Stimulated activated CD8-positive, alpha-beta memory T cell treated with anti-CD3 and anti-CD28 coated beads, Interleukin-7, amount 100 ng/mL, for 1 hour (primary cell): Measurements from ENCODE around the gene RPL36.
"Not testable (repeated sequence)": the region's sequence is repeated elsewhere in the genome, so short reads cannot be mapped to it uniquely, and the experiment has no call there.

Experiments used
- DNase-seq, 2 donors: peaks; one replicate each; pipeline ENCODE4 v3.0.0-alpha.2; 2020; ENCODE audit warnings: low read depth in 2 of 2

RPL36 gene

DNA sequence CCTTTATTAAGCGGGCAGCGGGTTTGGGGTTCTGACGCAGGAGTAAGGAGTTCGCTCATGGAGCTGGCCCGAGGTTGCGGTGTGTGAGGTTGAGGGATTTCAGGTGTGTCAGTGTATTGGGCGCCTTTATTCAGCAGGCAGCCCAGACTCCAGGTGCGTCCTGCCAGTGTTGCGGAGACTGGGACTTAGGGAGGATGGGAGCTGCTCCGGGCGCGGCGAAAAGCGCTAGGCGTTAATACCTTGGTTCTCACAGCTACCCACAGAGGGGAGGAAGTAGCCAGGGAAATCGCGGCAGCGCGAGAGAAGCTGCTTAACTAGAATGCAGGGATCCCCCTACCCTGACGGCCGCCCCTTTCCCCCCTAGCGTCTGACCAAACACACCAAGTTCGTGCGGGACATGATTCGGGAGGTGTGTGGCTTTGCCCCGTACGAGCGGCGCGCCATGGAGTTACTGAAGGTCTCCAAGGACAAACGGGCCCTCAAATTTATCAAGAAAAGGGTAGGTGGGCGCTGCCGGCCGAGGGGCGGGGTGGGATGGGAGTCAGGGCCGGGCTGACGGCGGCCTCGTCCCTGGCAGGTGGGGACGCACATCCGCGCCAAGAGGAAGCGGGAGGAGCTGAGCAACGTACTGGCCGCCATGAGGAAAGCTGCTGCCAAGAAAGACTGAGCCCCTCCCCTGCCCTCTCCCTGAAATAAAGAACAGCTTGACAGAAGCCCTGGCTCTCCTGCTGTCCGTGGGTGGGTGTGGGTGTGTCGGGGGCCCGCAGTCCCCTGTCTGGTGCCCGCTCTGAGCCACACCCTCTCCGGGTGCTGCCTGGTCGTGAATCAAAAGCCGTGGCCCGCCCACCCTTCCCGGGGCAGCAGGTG lies 1.1 kb downstream of the RPL36 start:
- DNase-seq, result no peak

DNA sequence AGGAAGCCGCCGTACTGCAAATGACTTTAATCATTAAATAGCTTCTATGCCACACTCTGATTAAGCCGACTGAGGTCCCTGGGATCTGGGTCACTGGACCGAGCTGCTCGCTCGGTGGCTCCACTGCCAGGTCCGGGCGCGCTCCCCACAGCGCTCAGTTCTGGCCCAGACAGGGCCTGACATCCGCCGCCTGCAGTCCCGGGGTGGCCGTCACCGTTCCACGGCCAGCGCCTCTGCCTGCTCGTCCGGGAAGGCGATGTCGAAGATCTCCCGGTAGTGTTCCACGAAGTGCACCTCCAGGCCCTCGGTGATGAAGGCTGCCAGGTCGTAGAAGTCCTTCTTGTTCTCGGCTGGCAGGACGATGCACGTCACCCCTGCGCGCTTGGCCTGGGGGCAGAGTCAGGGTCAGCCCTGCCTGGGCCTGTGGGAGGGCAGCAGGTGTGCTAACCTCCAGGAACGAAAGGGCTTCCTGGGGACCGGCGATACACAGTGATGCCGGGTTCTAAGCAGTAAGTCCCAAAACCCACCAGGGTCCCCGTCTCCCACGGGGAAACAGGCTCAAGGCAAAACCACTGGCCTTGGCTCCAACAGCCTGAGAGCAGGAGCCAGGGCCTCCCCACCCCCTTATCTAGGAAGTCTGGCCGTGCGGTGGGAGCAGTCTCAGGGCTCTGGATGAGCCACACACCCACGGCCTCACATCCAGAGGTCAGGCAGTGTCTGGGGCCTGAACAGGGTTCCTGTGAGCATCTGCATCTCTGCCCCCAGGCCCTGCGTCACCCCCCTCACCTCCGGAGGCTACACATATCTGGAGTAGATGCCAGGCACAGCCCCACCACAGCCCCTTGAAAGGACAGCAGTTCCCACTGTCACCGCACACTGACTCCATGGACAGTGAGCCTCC lies 2.0 kb downstream of the RPL36 start:
- DNase-seq, result no peak

DNA sequence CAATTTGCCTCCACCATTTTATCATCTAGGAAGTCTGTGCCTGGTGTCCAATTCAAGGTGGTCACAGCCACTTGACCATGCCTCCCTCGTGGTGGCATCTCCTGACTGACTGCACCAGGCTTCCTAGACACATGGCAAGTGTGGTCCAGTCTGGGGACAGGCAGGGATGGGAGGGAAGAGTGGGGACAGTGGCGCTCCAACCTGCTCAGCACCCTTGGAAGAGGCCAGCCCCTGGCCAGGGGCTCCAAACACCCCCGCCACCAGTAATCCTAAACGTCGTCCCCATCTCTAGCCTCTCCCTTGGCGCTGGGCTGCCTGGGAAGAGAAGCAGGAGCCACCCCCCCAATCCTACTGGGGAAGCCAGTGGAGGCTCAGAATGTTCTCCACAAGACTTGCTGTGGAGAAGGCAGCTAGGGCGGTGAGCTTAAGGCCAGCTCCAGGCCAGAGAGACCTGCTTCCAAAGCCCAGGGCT lies 2.7 kb downstream of the RPL36 start:
- DNase-seq, result no peak

DNA sequence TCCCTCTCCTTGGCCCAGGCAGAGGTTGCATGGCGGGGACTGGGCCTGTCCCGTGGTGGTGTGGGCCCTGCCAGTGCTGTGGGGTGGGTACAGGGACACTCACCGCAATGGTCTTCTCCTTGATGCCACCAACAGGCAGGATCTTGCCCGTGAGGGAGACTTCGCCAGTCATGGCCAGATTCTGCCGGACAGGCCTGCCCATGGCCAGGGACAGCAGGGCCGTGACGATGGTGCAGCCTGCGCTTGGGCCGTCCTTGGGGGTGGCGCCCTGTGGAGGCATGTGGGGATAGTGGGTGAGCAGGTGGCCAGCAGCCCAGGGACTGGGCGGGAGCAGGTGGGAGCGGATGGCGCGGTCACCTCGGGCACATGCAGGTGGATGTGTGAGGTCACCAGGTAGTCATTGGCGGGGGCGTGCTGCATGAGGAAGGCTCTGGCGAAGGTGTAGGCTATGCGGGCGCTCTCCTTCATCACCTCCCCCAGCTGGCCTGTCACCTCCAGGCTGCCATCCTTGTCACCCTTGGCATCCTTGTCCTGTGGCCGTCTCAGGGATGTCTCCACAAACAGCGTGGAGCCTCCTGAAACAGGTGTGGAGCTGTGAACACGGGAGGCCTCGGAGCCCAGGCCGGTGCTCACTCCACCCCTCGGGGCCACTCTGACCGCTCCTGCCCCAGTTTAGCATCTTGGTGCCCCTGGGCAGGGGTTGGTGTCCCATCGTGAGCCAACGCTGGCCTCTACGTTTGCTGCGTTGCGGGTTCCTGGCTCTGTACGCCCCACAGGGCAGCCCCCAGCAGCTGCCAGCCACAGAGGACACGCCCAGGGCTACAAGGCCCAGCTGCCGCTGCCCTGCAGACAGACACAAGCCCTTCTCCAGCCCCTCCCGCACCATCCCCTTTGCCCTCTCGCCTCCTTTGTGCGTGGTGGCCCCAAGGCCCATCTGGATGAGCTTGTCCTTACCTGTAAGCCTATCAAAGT lies 3.4 kb downstream of the RPL36 start:
- DNase-seq, result no peak

DNA sequence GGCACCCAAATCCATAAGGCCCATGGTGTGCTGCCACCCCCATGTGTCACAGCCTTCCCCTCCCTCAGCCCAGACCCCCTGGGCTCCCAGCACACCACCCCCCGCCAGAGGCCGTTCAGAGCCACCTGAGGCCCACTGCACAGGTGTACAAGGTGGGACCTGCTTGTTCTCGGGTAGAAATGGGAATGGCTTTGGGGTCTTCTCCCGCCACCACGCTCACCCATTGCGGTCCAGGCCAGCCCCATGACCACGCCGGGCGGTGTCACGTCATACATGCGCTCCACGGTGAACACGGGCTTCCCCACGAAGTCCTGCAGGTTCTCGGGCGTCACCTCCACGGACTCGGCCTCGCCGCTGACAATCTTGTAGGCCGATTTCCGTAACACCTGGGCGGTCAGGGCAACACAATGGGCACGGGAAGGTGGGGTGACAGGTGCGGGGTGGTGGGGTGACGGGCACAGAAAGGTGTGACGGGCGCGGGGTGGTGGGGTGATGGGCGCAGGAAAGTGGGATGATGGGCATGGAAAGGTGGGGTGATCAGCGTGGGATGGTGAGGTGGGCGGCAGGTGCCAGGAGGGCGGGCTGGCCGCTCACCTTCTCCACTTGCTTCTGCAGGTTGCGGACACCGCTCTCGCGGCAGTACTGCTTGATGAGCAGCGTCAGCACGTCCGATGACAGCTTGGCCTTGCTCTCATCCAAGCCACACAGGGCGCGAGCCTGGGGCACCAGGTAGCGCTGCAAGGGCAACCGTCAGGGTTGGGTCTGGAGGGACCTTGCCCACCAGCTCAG lies 4.3 kb downstream of the RPL36 start:
- no peak for DNase-seq

DNA sequence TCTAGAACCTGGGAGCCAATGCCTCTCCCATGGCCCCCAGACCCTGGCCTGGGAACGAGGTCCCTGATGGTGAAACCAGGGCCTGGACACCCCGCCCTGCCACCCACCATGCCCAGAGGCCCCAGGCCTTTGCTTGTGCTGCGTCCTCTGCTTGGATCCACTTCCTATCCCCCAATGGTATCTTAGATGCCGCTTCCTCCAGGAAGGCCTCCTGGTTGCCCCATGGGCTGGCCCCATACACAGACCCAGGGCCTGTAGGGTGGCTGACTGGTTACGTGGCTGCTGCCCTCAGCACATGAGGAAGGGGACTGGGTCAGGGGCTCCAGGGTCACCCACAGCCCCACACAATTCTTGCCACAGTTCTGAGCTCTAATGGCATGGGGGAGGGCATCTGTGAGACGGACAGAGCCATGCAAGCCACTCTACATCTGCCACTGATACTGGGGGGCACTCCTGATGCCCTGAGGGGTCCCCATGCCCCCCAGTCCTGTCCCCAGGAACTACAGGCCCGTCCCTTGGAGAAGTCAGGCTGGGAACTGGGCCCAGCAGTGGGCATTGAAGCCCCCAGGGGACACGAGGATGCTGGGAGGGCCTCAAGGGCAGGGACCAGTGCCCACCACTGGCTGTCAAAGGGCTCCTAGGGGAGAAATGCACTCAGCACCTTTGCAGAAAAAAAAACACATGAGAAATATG lies 5.0 kb downstream of the RPL36 start:
- DNase-seq, result no peak

DNA sequence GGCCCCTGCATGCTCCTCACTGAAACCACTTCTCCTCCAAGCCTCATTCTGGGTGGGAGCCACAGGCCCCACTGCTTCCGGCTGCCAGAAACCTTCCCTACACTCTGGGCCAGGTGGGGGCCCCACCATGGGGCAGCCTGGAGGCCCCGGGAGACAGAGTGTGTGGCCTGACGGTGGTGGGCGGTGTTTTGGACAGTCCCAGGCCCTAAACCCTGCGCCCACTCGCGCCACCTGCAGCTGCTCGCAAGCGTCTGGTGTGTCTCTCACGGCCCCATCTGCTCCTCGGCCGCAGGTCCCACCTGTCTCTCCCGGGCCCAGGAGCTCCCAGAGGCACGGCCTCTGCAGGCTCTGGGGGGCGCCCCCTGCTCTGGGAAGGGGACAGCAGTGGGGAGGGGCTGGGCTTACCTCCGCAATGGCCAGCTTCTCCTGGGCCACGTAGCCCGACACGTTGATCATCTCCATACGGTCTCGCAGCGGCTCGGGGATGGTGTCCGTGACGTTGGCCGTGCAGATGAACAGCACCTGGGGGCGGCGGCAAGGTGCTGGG lies 5.6 kb downstream of the RPL36 start:
- DNase-seq, result no peak

DNA sequence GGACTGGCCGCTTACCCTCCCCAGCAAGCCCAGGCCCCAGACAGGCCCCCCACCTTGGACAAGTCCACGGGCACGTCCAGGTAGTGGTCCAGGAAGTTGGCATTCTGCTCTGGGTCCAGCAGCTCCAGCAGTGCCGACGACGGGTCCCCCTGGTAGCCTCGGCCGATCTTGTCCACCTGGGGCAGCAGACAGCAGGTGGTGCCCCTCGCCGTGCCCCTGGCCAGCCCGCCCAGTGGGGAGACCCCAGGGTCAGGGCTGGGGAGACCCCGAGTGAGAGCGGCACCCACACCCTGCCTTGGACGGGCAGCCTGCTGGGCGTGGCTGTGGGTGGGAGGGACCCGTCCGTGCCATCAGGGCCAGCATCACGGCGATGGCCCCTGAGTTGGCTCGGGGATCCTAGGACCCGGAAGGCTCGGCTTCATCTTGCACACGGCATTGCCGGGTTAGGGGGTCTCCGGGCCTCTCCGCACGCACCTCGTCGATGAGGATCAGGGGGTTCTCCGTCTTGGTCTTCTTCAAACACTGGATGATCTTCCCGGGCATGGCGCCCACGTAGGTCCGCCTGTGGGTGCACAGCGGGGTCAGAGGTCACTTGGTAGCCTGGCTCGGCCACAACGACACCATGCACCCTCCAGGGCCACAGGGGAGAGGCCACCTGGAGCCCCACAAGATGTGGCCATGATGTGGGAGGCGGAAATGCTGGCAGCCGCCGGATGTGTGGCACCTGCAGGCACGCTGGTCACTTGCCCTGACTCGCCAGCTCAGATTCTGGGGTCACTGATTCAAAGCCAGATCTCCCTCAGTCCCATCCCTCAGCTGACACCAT lies 6.3 kb downstream of the RPL36 start:
- DNase-seq, result no peak

DNA sequence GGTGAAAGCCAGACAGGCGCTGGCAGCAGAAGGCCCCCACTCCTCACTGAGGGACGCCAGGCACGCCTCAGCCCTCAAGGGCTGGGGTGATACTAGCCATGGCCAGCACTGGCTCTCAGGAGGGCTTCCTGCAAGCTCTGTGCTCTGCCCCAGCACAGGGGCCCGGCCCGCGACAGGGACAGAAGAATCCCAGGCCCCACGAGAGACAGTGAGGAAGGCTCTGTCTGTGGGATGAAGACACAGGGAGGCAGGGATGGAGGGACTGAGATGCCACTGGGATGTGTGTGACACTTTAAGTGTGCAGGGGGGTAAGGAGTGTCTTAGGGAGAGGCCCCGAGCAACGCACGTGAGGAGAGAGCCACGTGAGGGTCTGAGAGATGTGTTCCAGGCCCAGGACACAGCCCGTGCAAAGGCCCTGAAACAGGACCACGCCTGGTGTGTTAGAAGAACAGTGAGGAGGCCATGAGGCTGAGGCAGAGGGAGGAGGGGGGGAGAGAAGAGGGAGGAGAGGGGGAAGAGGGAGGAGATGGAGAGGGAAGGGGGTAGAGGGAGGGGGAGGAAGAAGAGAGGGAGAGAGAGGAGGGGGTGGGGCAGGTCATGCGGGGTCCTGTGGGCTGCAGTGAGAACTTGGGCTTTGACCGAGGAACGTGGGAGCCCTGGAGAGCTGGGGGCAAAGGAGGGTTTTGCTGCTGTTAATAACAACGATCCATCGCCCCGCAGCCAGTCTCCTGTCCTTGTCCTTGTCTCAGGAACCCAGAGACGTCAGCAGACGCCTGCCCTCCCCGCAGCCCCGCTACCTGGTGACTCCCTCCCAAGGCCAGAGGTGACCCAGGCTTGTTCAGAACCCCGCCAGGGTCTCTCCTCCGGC lies 7.2 kb downstream of the RPL36 start:
- no peak for DNase-seq

DNA sequence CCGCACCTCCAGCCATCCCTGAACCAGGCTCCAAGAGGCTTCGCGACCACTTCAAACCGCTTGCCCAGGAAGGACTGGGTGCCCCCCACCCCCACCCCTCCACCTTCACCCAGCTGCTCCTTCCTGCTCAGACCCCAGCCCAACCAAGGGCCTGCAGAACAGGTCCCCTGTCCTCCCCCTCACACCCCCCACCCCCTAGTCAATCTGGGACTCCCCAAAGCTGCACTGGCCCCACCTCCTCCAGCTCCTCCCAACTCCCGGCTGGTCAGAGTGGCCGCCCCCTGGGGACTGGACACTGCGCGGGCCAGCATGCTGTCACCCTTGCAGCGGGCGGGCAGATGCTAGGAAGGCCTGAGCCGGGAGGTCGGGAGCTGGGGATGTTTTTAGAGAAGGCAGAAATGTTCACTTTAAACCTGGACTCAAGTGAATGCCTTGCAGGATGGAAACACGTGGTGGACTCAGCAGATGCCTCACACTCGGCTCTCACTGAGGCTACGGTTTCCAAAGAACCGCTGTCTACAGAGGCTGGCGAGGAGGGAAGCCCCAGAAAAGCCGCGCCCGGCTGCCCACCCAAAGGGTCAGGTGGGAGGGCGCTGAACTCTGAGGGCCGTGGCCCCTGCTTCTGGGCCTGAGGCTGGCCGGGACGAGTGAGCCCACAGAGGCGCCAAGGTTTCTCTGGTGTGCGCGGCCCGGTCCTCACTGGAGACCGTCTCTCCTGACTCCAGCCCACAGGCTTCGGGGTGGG lies 8.0 kb downstream of the RPL36 start:
- DNase-seq, result no peak

DNA sequence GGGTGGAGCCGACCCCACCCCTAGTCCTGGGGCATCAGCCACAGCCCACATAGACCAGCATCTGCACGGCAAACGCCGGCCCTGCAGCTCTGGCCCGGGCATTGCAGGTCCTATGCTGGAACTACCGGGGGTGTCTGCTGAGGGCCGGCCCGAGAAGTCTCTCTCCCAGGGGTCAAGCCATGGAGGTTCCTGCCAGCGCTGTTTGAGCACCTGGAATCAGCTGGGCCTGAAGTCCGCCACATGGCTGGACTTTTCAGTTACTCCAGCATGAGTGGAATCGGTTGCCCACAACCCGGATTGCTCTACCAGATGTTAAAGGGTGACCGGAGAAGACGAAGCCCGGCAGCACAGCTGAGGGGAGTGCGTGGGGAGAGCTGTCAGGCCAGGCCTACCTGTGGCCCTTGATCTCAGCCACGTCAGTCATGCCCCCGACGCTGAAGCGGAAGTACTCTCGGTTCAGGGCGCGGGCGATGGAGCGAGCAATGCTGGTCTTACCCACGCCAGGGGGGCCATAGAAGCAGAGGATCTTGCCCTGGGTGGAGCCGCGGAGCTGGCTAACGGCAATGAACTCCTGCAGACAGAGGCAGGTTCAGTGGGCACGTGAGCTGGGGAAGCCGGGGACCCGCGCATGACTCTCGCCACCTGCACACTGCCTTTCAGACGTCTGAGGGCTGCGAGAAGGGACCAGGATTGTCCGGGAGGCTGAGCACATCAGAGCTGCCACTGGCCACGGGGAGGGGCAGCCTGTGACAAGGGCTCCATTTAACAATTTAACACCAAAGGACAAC lies 8.7 kb downstream of the RPL36 start:
- DNase-seq, result no peak

DNA sequence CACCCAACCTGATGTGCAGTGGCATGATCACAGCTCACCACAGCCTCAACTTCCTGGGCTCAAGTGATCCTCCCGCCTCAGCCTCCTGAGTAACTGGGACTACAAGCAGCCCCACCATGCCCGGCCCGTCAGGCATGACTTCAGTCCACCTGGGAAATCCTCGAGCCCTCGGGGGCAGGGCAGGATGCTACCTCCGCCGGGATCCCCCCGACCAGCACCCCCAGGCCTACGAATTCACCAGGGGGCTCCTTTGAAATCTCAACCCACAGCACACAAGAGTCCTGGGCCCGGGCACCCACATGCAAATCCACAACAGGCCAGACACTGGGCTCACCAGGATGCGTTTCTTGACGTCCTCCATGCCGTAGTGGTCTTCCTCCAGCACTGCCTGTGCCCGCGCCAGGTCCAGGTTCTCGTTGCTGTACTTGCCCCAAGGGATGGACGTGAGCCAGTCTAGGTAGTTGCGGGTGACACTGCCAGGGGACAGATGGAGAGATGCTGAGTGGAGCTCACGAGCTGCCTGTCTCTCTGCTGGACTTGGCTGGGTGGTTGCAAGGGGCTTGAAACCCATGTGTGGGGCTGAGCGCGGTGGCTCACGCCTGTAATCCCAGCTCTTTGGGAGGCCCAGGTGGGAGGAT lies 10.5 kb downstream of the RPL36 start:
- no peak for DNase-seq

DNA sequence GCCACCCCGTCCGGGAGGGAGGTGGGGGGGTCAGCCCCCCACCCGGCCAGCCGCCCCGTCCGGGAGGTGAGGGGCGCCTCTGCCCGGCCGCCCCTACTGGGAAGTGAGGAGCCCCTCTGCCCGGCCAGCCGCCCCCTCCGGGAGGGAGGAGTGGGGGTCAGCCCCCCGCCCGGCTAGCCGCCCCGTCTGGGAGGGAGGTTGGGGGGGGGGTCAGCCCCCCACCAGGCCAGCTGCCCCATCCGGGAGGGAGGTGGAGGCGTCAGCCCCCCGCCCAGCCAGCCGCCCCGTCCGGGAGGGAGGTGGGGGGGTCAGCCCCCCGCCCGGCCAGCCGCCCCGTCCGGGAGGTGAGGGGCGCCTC lies 11.9 kb downstream of the RPL36 start:
- DNase-seq, result not testable (repeated sequence)

DNA sequence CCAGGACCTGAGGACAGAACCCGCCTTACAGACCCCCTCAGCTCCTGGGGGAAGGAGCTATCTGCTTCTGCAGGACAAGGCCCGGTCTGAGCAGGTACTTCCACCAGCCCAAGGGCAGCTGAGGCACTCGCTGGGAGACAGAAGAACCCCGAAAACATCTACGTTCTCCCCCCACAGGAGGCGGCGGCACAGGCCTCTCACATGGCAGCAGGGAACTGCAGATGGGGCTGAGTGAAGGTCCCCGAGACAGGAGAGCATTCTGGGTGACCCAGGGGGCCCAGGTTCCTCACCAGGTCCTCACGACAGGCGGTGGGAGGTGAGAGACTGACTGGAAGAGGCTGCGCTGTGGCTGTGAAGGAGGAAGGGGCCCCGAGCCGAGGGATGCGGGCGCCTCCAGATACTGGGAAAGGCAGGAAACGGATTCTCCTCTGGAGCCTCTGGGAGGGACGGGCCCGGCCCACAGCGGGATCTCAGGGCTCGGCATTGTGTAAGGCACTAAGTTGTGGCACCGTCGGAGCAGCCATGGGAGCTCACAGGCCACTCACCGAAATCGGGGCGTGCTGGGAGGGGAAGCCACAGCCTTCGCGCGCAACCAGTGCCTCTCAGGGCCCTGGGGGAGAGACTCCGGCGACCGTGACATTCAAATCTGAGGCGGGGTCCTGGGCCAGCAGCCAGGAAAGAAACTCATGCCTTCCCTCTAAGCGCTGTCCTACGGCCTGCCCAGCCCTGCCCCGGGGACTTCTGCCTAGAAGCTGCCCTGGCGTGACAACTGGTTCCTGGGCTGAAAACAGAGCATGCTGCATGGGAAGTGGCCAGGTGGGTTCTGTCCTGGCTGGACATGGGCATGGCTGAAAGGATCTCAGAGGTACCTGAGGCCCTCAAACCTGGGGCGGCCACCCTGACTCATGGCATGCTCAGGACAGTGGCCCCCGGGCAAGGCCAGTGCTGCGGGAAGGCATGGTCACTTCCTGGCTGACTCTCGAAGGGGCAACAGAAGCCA lies 14.0 kb downstream of the RPL36 start:
- DNase-seq, result no peak

DNA sequence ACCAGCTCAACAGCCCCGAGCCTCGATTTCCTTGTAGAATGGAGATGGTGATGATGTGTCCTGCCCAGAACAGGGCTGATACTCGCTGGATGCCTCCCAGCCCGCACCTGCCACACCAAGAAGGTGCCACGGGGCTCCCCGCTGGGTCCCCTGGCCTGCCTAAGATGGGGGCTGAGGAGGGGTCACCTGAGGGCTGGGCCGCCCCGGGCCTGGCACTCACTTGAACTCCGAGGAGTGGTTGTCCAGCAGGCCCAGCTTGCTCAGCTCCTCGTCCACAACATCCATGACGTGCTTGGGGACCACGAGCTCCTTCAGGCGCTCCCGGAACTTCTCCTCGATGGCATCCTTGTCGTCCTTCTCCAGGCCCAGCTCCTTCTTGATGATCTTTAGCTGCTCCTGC lies 15.5 kb downstream of the RPL36 start:
- no peak for DNase-seq
